H9 (cell line): ENCODE data around the gene ATP5F1B. TPM values are rescaled to one million over a fixed set of nuclear protein-coding genes. Genes with fewer than 3 reads are reported as not detected.

ENCODE experiments used
- DNase-seq: peaks from one replicate; pipeline ENCODE4 v3.0.0-alpha.2; 2017
- H2AFZ ChIP-seq: one replicate; pipeline ENCODE4 v1.6.1; 2013; ENCODE audit warnings: mild to moderate bottlenecking, low read length, control low read depth, moderate library complexity
- H2AK5ac ChIP-seq: 2 replicates; pipeline ENCODE4 v1.6.1; 2013; ENCODE audit warnings: low read length, control low read depth, mixed read lengths; ENCODE audit not compliant: insufficient read length
- H2BK120ac ChIP-seq: one replicate; pipeline ENCODE4 v1.6.1; 2013; ENCODE audit warnings: low read depth, mild to moderate bottlenecking, low read length, control low read depth, inconsistent platforms; ENCODE audit not compliant: poor library complexity, severe bottlenecking
- H2BK12ac ChIP-seq: 2 replicates; pipeline ENCODE4 v1.6.1; 2013; ENCODE audit warnings: low read length, control low read depth, mixed read lengths, low read depth; ENCODE audit not compliant: insufficient read length
- H2BK15ac ChIP-seq: 2 replicates; pipeline ENCODE4 v1.6.1; 2013; ENCODE audit warnings: low read depth, low read length, control low read depth
- H2BK20ac ChIP-seq: one replicate; pipeline ENCODE4 v1.6.1; 2013; ENCODE audit warnings: low read depth, mild to moderate bottlenecking, low read length, control low read depth, inconsistent platforms; ENCODE audit not compliant: poor library complexity, severe bottlenecking
- H2BK5ac ChIP-seq: 2 replicates; pipeline ENCODE4 v1.6.1; 2013; ENCODE audit warnings: low read length, control low read depth, mixed read lengths; ENCODE audit not compliant: insufficient read length
- H3K14ac ChIP-seq: 2 replicates; pipeline ENCODE4 v1.6.1; 2013; ENCODE audit warnings: low read length, control low read depth; ENCODE audit not compliant: insufficient read depth
- H3K18ac ChIP-seq: 2 replicates; pipeline ENCODE4 v1.6.1; 2013; ENCODE audit warnings: low read depth, mild to moderate bottlenecking, mixed read lengths, low read length, control low read depth; ENCODE audit not compliant: insufficient read length
- H3K23ac ChIP-seq: 2 replicates; pipeline ENCODE4 v1.6.1; 2013; ENCODE audit warnings: low read length, control low read depth, mixed read lengths, low read depth; ENCODE audit not compliant: insufficient read length
- H3K23me2 ChIP-seq: 2 replicates; pipeline ENCODE4 v1.6.1; 2013; ENCODE audit warnings: low read depth, mild to moderate bottlenecking, mixed read lengths, low read length, control low read depth; ENCODE audit not compliant: insufficient read length, poor library complexity, severe bottlenecking
- H3K27ac ChIP-seq: 2 replicates; pipeline ENCODE4 v1.5.1; 2013; ENCODE audit warnings: low read length, control low read depth, mixed read lengths, low read depth; ENCODE audit not compliant: insufficient read length
- H3K27me3 ChIP-seq: 2 replicates; pipeline ENCODE4 v1.6.1; 2013; ENCODE audit warnings: low read length, control low read depth, inconsistent platforms; ENCODE audit not compliant: insufficient read depth
- H3K4ac ChIP-seq: 2 replicates; pipeline ENCODE4 v1.6.1; 2013; ENCODE audit warnings: low read depth, mild to moderate bottlenecking, control low read depth, inconsistent platforms, low read length, moderate library complexity
- H3K4me1 ChIP-seq: 2 replicates; pipeline ENCODE4 v1.6.1; 2013; ENCODE audit warnings: low read length, control low read depth, inconsistent platforms; ENCODE audit not compliant: insufficient read depth
- H3K4me2 ChIP-seq: 2 replicates; pipeline ENCODE4 v1.6.1; 2013; ENCODE audit warnings: low read length, control low read depth, mixed read lengths; ENCODE audit not compliant: insufficient read length, insufficient read depth
- H3K56ac ChIP-seq: 2 replicates; pipeline ENCODE4 v1.6.1; 2013; ENCODE audit warnings: low read depth, mild to moderate bottlenecking, mixed read lengths, low read length, control low read depth; ENCODE audit not compliant: insufficient read length
- H3K79me1 ChIP-seq: 2 replicates; pipeline ENCODE4 v1.6.1; 2013; ENCODE audit warnings: low read depth, mild to moderate bottlenecking, moderate library complexity, low read length, control low read depth, inconsistent platforms; ENCODE audit not compliant: insufficient read depth, poor library complexity, severe bottlenecking
- H3K79me2 ChIP-seq: 2 replicates; pipeline ENCODE4 v1.6.1; 2013; ENCODE audit warnings: low read length, control low read depth, inconsistent platforms; ENCODE audit not compliant: insufficient read depth
- H3K9ac ChIP-seq: 2 replicates; pipeline ENCODE4 v1.6.1; 2013; ENCODE audit warnings: low read length, control low read depth, mixed read lengths; ENCODE audit not compliant: insufficient read length; ENCODE audit errors: extremely low read depth
- H3K9me3 ChIP-seq: one replicate; pipeline ENCODE4 v1.6.1; 2013; ENCODE audit warnings: low read depth, low read length, inconsistent platforms; ENCODE audit not compliant: control insufficient read depth
- H3T11ph ChIP-seq: one replicate; pipeline ENCODE4 v1.6.1; 2013; ENCODE audit warnings: mild to moderate bottlenecking, low read length, control low read depth, inconsistent platforms
- H4K20me1 ChIP-seq: one replicate; pipeline ENCODE4 v1.6.1; 2013; ENCODE audit not compliant: control insufficient read depth, insufficient read length, insufficient read depth
- H4K5ac ChIP-seq: 2 replicates; pipeline ENCODE4 v1.6.1; 2013; ENCODE audit warnings: low read depth, mild to moderate bottlenecking, mixed read lengths, low read length, control low read depth; ENCODE audit not compliant: insufficient read length
- H4K8ac ChIP-seq: replicated peaks from 2 replicates; pipeline ENCODE4 v1.6.1; 2013; ENCODE audit warnings: low read length, control low read depth, mixed read lengths, low read depth; ENCODE audit not compliant: insufficient read length
- H4K91ac ChIP-seq: 2 replicates; pipeline ENCODE4 v1.6.1; 2013; ENCODE audit warnings: low read depth, mild to moderate bottlenecking, moderate library complexity, mixed read lengths, low read length, control low read depth; ENCODE audit not compliant: insufficient read length
- H3K27ac Mint-ChIP-seq, 3 experiments: 2 replicates in 2 of 3; 3 replicates in 1 of 3; pipeline ENCODE4 v1.8.0; 2020 to 2021; ENCODE audit warnings: mixed read lengths in 3 of 3, mild to moderate bottlenecking in 1 of 3, moderate library complexity in 1 of 3
- H3K27me3 Mint-ChIP-seq: 2 replicates; pipeline ENCODE4 v1.8.0; 2021; ENCODE audit warnings: low read depth, mild to moderate bottlenecking, moderate library complexity, mixed read lengths
- H3K36me3 Mint-ChIP-seq, 3 experiments: 2 replicates in 2 of 3; 3 replicates in 1 of 3; pipeline ENCODE4 v1.8.0; 2020 to 2021; ENCODE audit warnings: low read depth in 3 of 3, mixed read lengths in 3 of 3; ENCODE audit not compliant: insufficient read depth in 1 of 3
- H3K4me1 Mint-ChIP-seq, 2 experiments: 2 replicates each; pipeline ENCODE4 v1.8.0; 2020; ENCODE audit warnings: mixed read lengths in 2 of 2
- H3K4me3 Mint-ChIP-seq, 2 experiments: 2 replicates in 1 of 2; 3 replicates in 1 of 2; pipeline ENCODE4 v1.8.0; 2020 to 2021; ENCODE audit warnings: mild to moderate bottlenecking in 2 of 2, mixed read lengths in 2 of 2, moderate library complexity in 1 of 2
- H3K9me3 Mint-ChIP-seq, 2 experiments: 2 replicates in 1 of 2; 3 replicates in 1 of 2; pipeline ENCODE4 v1.8.0; 2020; ENCODE audit warnings: mild to moderate bottlenecking in 2 of 2, mixed read lengths in 2 of 2, moderate library complexity in 1 of 2
- WGBS: extraction: QIAGEN DNeasy Blood & Tissue Kit; methylation state at CpG from one replicate; pipeline ENCODE4 v1.1.7; 2013; ENCODE audit warnings: missing lambda C conversion rate, low lambda C conversion rate, mixed read lengths; ENCODE audit not compliant: insufficient read length; ENCODE audit errors: extremely low coverage; 5-methylcytosine and 5-hydroxymethylcytosine counted together
- total RNA-seq: library from RNA; stranded (reverse); gene quantifications from 2 replicates; pipeline ENCODE4 v1.2.1, GENCODE V29; 2021
- TF ChIP-seq, protein P1 (sequence below): fragments of 200-600 bp; sonication (generic); conservative IDR thresholded peaks from 3 replicates; pipeline ENCODE4 v1.8.0; 2021; ENCODE audit warnings: antibody characterized with exemption, mild to moderate bottlenecking

Gene ATP5F1B
- total RNA-seq, 1 experiment from 2014 or later = 927 TPM

DNA sequence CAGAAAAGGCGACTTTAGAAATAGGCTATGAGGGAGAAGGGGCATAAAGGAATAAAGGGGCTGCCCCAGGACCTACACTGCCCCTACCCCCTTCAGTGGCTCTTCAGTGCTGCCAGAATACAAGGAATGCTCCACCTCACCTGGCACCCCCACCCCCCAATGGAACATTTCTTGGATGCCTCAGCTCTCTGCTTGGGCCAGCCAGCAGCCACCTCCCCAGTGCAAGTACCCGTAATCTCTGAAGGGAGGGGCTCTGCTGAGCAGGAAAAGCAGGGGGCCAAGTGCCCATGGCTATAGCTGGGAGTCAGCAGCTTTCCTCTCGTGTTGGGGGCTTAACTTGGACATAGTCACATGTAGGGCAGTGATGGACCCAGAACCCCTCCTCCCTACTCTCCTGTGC lies 49.0 kb downstream of the ATP5F1B start:
- no peaks in the 10 kb centered on the region for H3K23me2 ChIP-seq
- no peaks in the 10 kb centered on the region for H3K79me1 ChIP-seq
- Mint-ChIP-seq H3K27me3 (no peaks in the 10 kb centered on the region), H3K4me3 (no peak overlapping the region), H3K36me3 (peaks cover 34 to 55% (median 51%) of the 10 kb centered on the region in 3 experiments), H3K27ac (peak overlapping the region in 2 of 3 experiments; percentile 85 to 87; a peak in 5 of 7 replicates), H3K9me3 (no peaks in the 10 kb centered on the region), H3K4me1 (peaks cover 15 to 22% of the 10 kb centered on the region in 2 experiments)
- no peak overlapping the region for H2BK15ac ChIP-seq
- no peak overlapping the region for H2BK5ac ChIP-seq
- no peak overlapping the region for H2BK20ac ChIP-seq
- H4K91ac ChIP-seq = no peak overlapping the region
- H3K56ac ChIP-seq = no peak overlapping the region
- H4K20me1 ChIP-seq = no peaks in the 10 kb centered on the region
- H3T11ph ChIP-seq = no peak overlapping the region
- H3K4me1 ChIP-seq = no peaks in the 10 kb centered on the region
- H3K9ac ChIP-seq = no peak overlapping the region
- H2AFZ ChIP-seq = no peak overlapping the region
- no peak overlapping the region for H2BK12ac ChIP-seq
- no peak overlapping the region; the same call in 1 of the 2 replicates for H3K14ac ChIP-seq
- 0 out of 2 replicates have a peak, but pooled peaks cover 2% of the 10 kb centered on the region for H3K79me2 ChIP-seq
- no peak overlapping the region for H3K18ac ChIP-seq
- no peak overlapping the region for H4K8ac ChIP-seq
- H3K4ac ChIP-seq = no peak overlapping the region
- no CpG with 5 or more reads among the region's 3 CpGs for WGBS
- H4K5ac ChIP-seq = no peak overlapping the region
- TF ChIP-seq, protein P1, sequence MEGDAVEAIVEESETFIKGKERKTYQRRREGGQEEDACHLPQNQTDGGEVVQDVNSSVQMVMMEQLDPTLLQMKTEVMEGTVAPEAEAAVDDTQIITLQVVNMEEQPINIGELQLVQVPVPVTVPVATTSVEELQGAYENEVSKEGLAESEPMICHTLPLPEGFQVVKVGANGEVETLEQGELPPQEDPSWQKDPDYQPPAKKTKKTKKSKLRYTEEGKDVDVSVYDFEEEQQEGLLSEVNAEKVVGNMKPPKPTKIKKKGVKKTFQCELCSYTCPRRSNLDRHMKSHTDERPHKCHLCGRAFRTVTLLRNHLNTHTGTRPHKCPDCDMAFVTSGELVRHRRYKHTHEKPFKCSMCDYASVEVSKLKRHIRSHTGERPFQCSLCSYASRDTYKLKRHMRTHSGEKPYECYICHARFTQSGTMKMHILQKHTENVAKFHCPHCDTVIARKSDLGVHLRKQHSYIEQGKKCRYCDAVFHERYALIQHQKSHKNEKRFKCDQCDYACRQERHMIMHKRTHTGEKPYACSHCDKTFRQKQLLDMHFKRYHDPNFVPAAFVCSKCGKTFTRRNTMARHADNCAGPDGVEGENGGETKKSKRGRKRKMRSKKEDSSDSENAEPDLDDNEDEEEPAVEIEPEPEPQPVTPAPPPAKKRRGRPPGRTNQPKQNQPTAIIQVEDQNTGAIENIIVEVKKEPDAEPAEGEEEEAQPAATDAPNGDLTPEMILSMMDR = no peak
- H3K9me3 ChIP-seq = no peaks in the 10 kb centered on the region
- no peak overlapping the region for H3K23ac ChIP-seq
- DNase-seq = peak; percentile 61
- no peak overlapping the region for H2BK120ac ChIP-seq
- H3K4me2 ChIP-seq = no peak overlapping the region
- no peak overlapping the region for H2AK5ac ChIP-seq
- no peak overlapping the region for H3K27ac ChIP-seq
- H3K27me3 ChIP-seq = no peaks in the 10 kb centered on the region
